WI38 (cell line): ENCODE data around the gene RAB10.
"Not testable (repeated sequence)": the region's sequence is repeated elsewhere in the genome, so short reads cannot be mapped to it uniquely, and the experiment has no call there.

Experiments used
- H3K4me3 ChIP-seq: 2 replicates; pipeline ENCODE4 v1.5.1; 2011; ENCODE audit warnings: low read depth, mild to moderate bottlenecking, control low read depth, low read length
- TF ChIP-seq, protein P1 (sequence below): IDR thresholded peaks from 2 replicates; pipeline ENCODE4 v1.5.1; 2012; ENCODE audit warnings: low read depth, mild to moderate bottlenecking, control low read depth, low read length

RAB10 gene

GRCh38 chr2:26009567-26009963 lies 24.3 kb upstream of the RAB10 start:
- TF ChIP-seq, protein P1, sequence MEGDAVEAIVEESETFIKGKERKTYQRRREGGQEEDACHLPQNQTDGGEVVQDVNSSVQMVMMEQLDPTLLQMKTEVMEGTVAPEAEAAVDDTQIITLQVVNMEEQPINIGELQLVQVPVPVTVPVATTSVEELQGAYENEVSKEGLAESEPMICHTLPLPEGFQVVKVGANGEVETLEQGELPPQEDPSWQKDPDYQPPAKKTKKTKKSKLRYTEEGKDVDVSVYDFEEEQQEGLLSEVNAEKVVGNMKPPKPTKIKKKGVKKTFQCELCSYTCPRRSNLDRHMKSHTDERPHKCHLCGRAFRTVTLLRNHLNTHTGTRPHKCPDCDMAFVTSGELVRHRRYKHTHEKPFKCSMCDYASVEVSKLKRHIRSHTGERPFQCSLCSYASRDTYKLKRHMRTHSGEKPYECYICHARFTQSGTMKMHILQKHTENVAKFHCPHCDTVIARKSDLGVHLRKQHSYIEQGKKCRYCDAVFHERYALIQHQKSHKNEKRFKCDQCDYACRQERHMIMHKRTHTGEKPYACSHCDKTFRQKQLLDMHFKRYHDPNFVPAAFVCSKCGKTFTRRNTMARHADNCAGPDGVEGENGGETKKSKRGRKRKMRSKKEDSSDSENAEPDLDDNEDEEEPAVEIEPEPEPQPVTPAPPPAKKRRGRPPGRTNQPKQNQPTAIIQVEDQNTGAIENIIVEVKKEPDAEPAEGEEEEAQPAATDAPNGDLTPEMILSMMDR = no peak
- no peak overlapping the region for H3K4me3 ChIP-seq

GRCh38 chr2:26010943-26011342 lies 22.9 kb upstream of the RAB10 start:
- TF ChIP-seq, protein P1 = no peak
- no peak overlapping the region for H3K4me3 ChIP-seq

DNA sequence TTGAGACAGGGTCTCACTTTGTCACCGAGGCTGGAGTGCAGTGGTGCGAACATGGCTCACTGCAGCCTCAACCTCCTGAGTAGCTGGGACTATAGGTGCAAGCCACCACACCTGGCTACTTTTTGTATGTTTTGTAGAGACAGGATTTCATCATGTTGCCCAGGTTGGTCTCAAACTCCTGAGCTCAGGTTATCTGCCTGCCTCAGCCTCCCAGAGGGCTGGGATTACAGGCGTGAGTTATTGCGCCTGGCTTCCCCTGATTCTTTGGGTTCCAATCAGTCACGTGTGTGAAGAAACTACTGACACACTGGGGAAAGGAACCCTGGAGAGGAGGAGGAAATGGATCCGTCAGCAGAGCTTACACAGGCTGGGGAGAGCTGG lies 22.3 kb upstream of the RAB10 start:
- H3K4me3 ChIP-seq = no peak overlapping the region

GRCh38 chr2:26011990-26012856 lies 21.7 kb upstream of the RAB10 start:
- TF ChIP-seq, protein P1 = no peak
- H3K4me3 ChIP-seq = no peak overlapping the region

More for the DNA sequence above, 22.3 kb upstream of the RAB10 start:
- TF ChIP-seq, protein P1 = no peak

GRCh38 chr2:26013668-26014067 lies 20.2 kb upstream of the RAB10 start:
- H3K4me3 ChIP-seq = no peak overlapping the region
- TF ChIP-seq, protein P1 = no peak

GRCh38 chr2:26016012-26016705 lies 17.7 kb upstream of the RAB10 start:
- TF ChIP-seq, protein P1 = no peak
- no peak overlapping the region for H3K4me3 ChIP-seq

- H3K4me3 ChIP-seq = not testable (repeated sequence)
These were observed 17.2 kb upstream of the RAB10 start for GRCh38 chr2:26016706-26017045.
